ENCODE data around the gene MAN2A1. TPM values are rescaled to one million over a fixed set of nuclear protein-coding genes. Genes with fewer than 3 reads are reported as not detected.

Gene MAN2A1
- total RNA-seq, 1 donor from 2014 or later: 59.9 TPM

GRCh38 chr5:109899163-109899535, 209.4 kb downstream of the MAN2A1 start:
- ATAC-seq: no peak

GRCh38 chr5:109900461-109900860, 210.7 kb downstream of the MAN2A1 start:
- no peak for DNase-seq (ENCODE audit: low spot score)
- ATAC-seq: peak; percentile 47

More at GRCh38 chr5:109899163-109899535, 209.4 kb downstream of the MAN2A1 start:
- DNase-seq (ENCODE audit: low spot score): no peak

DNA sequence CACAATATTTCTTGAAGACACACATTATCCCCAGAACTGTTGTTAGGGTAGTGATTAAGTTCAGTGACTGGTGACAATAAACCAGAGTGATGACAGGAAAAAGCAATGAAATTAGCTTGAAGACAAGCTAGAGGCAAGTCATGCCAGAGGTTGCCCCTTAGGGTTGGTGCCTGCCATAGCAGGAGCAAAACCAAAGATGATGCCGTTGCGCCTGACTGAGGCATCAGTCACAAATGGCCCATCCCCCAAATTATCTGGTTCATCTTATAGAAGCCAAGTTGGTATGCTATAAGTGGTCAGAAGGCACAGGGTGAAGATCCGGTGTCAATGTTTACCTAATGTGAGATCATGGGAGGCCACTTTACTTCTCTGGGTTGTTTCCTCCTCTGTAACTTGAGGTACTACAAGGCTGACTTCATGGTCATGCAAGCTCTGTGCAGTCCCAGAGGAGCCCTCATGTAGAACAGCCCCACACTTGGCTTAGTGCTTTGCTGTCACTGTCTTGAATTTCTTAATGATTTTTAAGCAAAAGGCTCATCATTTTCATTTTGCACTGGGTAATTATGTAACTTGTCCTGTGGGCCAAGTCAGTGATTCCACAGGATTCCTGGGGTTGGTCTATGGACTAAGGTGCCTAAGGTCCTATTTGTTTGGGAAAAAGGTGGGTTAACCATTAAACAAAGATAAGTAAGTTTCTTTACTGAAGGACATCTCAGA, 211.3 kb downstream of the MAN2A1 start:
- DNase-seq (ENCODE audit: low spot score): peak; percentile 65
- ATAC-seq: peak; percentile 88

GRCh38 chr5:109901628-109901981, 211.9 kb downstream of the MAN2A1 start:
- DNase-seq (ENCODE audit: low spot score): no peak
- ATAC-seq: peak; percentile 39

GRCh38 chr5:109903061-109903460, 213.3 kb downstream of the MAN2A1 start:
- ATAC-seq (no peak), DNase-seq (ENCODE audit: low spot score) (no peak)

DNA sequence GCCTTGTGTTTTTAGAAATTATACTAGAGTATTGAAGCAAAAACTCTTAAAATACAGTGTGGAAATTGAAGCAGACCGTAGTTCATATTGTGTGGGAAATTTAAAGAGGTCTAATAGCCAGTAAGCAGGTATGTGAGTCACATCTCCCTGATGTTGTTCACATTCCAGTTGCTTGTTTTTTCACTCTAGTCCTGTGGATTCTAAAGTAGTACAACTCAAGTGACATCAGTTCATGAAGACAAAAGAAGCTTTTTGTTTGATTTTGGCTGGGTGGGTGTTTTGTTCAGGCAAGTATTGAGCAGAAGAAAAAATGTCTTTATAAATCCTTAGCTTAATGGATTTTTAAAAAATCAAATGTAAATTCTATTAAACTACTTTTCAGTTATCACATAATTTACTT, 216.2 kb downstream of the MAN2A1 start:
- DNase-seq (ENCODE audit: low spot score) (no peak), ATAC-seq (no peak)

DNA sequence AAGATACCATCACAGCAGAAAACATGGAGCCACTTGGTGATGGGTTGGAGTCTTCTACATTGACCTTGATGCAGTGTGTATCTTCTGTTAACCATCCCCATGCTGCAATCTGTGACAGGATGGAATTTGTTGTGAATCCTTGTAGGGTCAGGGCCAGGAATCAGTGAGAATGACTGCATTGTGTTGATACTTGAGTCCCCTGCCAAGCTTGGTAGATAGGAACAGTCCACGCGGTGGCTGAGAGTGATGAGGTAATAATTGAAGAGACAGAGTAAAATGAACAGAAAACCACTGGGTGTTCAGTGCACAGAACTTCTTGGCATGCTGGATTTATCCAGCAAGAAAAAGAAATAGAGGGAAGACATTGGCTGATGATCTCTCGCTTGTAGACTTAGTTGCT, 217.5 kb downstream of the MAN2A1 start:
- DNase-seq (ENCODE audit: low spot score): no peak
- no peak for ATAC-seq

- DNase-seq (ENCODE audit: low spot score) (no peak), ATAC-seq (no peak)
These were observed 218.0 kb downstream of the MAN2A1 start for GRCh38 chr5:109907731-109908130.

DNA sequence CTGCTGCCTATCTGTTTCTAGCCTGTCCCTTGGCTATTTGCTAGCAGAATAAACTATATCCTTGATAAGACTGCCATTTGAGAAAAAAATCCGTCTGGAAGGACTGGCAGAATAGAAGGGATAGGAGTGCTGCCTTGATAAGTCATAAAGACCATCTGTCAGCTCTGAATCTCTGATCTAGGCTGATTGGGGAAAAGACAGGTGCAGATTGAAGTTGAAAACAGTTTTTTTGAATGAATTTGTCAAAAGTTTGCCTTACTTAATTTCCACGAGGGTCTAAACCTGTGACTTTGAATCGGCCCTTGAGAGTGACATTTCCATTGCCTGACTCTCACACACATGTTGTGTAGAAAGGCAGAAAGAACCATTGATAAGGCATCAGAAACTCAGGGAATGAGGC, 218.6 kb downstream of the MAN2A1 start:
- ATAC-seq (no peak), DNase-seq (ENCODE audit: low spot score) (no peak)

DNA sequence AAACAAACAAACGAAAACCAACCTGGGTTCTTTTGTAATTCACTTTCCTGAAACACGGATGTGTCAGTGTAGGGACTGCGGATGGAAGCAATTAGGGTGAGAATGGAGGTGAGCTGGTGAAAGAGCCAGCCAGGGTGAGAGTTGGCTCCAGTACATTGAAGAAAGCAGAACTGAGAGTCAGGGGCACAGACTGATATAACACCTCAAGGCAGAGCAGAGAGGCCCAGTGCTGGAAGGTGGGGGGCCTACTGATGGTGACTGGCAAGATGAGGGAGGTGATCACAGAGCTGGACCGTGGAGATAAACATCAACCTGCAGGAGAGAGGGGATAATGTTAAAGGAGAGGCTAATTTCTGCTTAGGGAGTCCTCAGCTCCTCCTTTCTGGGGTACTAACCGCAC, 221.1 kb downstream of the MAN2A1 start:
- no peak for ATAC-seq
- no peak for DNase-seq (ENCODE audit: low spot score)

- ATAC-seq (no peak), DNase-seq (ENCODE audit: low spot score) (no peak)
These were observed 222.0 kb downstream of the MAN2A1 start for GRCh38 chr5:109911731-109912130.

GRCh38 chr5:109914906-109915305, 225.2 kb downstream of the MAN2A1 start:
- no peak for ATAC-seq

GRCh38 chr5:109916481-109917153, 226.9 kb downstream of the MAN2A1 start:
- no peak for ATAC-seq

More at GRCh38 chr5:109914906-109915305, 225.2 kb downstream of the MAN2A1 start:
- DNase-seq (ENCODE audit: low spot score): no peak

More at GRCh38 chr5:109916481-109917153, 226.9 kb downstream of the MAN2A1 start:
- no peak for DNase-seq (ENCODE audit: low spot score)
